Amniotic epithelial cell (primary cell): Measurements from ENCODE around the gene GAGE12E.
"Not testable (repeated sequence)": the region's sequence is repeated elsewhere in the genome, so short reads cannot be mapped to it uniquely, and the experiment has no call there.

Experiments used
- DNase-seq: peaks from one replicate; pipeline ENCODE4 v3.0.0-alpha.2; 2010; ENCODE audit warnings: low read depth

The GAGE12E gene, protein sequence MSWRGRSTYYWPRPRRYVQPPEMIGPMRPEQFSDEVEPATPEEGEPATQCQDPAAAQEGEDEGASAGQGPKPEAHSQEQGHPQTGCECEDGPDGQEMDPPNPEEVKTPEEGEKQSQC

DNA sequence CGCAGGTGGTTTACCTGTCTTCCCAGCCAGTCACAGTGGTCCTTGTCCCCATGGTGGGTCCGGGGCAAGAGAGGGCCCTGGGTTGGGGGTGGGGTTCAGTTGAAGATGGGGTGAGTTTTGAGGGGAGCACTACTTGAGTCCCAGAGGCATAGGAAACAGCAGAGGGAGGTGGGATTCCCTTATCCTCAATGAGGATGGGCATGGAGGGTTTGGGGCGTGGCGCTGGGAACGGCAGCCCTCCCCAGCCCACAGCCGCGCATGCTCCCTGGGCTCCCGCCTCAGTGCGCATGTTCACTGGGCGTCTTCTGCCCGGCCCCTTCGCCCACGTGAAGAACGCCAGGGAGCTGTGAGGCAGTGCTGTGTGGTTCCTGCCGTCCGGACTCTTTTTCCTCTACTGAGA lies at the start of gene GAGE12E:
GAGE12E (plus strand) TSS at position 301 of the 400 bp plus-strand sequence. CDS start 1,155 bp downstream, outside the sequence.
- DNase-seq, result not testable (repeated sequence)

DNA sequence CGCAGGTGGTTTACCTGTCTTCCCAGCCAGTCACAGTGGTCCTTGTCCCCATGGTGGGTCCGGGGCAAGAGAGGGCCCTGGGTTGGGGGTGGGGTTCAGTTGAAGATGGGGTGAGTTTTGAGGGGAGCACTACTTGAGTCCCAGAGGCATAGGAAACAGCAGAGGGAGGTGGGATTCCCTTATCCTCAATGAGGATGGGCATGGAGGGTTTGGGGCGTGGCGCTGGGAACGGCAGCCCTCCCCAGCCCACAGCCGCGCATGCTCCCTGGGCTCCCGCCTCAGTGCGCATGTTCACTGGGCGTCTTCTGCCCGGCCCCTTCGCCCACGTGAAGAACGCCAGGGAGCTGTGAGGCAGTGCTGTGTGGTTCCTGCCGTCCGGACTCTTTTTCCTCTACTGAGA lies 19.2 kb upstream of the GAGE12E start, which contains the start of gene GAGE12C:
GAGE12C (plus strand) TSS at position 301 of the 400 bp plus-strand sequence. CDS start 1,155 bp downstream, outside the sequence.
- DNase-seq, result not testable (repeated sequence)

DNA sequence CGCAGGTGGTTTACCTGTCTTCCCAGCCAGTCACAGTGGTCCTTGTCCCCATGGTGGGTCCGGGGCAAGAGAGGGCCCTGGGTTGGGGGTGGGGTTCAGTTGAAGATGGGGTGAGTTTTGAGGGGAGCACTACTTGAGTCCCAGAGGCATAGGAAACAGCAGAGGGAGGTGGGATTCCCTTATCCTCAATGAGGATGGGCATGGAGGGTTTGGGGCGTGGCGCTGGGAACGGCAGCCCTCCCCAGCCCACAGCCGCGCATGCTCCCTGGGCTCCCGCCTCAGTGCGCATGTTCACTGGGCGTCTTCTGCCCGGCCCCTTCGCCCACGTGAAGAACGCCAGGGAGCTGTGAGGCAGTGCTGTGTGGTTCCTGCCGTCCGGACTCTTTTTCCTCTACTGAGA lies 9.7 kb upstream of the GAGE12E start, which contains the start of gene GAGE12D:
GAGE12D (plus strand) TSS at position 301 of the 400 bp plus-strand sequence. CDS start 1,155 bp downstream, outside the sequence.
- DNase-seq, result not testable (repeated sequence)

DNA sequence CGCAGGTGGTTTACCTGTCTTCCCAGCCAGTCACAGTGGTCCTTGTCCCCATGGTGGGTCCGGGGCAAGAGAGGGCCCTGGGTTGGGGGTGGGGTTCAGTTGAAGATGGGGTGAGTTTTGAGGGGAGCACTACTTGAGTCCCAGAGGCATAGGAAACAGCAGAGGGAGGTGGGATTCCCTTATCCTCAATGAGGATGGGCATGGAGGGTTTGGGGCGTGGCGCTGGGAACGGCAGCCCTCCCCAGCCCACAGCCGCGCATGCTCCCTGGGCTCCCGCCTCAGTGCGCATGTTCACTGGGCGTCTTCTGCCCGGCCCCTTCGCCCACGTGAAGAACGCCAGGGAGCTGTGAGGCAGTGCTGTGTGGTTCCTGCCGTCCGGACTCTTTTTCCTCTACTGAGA lies 9.5 kb downstream of the GAGE12E start, which contains the start of gene GAGE12F:
GAGE12F (plus strand) TSS at position 301 of the 400 bp plus-strand sequence. CDS start 1,155 bp downstream, outside the sequence.
- DNase-seq, result not testable (repeated sequence)

DNA sequence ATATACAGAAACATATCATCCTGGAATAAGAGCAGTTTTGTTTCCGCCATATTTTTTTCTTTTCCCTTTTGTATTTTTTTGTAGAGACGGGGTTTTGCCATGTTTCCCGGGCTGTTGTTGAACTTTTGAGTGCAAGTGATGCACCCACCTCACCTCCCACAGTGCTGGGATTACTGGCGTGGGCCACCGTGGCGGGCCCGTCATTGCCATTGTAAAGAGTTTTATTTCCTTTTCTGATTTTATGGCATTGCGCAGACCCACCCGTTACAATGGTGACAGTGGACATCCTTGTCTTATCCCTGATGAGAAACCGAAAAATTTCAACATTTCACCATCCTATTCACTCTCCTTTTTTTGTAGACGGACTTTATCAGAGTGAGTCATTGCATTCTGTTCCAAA lies 17.6 kb downstream of the GAGE12E start:
- DNase-seq, result not testable (repeated sequence)

DNA sequence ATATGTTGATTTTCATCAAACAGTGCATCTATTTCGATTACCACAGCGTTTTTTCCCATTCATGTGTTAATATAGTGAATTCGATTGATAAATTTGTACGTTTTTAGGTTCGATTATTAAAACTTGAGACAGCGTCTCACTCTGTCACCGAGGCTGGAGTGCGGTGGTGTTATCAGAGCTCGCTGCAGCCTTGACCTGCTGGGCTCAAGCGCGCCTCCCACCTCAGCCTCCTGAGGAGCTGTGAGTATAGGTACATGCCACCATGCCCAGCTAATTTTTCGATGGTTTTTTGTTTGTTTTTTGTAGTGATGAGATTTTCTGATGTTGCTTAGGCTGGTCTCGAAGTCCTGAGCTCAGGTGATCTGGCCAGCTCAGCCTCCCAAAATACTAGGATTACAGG lies 18.1 kb downstream of the GAGE12E start:
- DNase-seq, result not testable (repeated sequence)

DNA sequence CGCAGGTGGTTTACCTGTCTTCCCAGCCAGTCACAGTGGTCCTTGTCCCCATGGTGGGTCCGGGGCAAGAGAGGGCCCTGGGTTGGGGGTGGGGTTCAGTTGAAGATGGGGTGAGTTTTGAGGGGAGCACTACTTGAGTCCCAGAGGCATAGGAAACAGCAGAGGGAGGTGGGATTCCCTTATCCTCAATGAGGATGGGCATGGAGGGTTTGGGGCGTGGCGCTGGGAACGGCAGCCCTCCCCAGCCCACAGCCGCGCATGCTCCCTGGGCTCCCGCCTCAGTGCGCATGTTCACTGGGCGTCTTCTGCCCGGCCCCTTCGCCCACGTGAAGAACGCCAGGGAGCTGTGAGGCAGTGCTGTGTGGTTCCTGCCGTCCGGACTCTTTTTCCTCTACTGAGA lies 19.0 kb downstream of the GAGE12E start, which contains the start of gene GAGE12G:
GAGE12G (plus strand) TSS at position 301 of the 400 bp plus-strand sequence. CDS start 1,155 bp downstream, outside the sequence.
- not testable (repeated sequence) for DNase-seq

DNA sequence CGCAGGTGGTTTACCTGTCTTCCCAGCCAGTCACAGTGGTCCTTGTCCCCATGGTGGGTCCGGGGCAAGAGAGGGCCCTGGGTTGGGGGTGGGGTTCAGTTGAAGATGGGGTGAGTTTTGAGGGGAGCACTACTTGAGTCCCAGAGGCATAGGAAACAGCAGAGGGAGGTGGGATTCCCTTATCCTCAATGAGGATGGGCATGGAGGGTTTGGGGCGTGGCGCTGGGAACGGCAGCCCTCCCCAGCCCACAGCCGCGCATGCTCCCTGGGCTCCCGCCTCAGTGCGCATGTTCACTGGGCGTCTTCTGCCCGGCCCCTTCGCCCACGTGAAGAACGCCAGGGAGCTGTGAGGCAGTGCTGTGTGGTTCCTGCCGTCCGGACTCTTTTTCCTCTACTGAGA lies 28.6 kb downstream of the GAGE12E start, which contains the start of gene GAGE12H:
GAGE12H (plus strand) TSS at position 301 of the 400 bp plus-strand sequence. CDS start 1,155 bp downstream, outside the sequence.
- not testable (repeated sequence) for DNase-seq

DNA sequence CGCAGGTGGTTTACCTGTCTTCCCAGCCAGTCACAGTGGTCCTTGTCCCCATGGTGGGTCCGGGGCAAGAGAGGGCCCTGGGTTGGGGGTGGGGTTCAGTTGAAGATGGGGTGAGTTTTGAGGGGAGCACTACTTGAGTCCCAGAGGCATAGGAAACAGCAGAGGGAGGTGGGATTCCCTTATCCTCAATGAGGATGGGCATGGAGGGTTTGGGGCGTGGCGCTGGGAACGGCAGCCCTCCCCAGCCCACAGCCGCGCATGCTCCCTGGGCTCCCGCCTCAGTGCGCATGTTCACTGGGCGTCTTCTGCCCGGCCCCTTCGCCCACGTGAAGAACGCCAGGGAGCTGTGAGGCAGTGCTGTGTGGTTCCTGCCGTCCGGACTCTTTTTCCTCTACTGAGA lies 38.1 kb downstream of the GAGE12E start, which contains the start of gene GAGE2A:
GAGE2A (plus strand) TSS at position 301 of the 400 bp plus-strand sequence. CDS start 1,155 bp downstream, outside the sequence.
- DNase-seq, result not testable (repeated sequence)

DNA sequence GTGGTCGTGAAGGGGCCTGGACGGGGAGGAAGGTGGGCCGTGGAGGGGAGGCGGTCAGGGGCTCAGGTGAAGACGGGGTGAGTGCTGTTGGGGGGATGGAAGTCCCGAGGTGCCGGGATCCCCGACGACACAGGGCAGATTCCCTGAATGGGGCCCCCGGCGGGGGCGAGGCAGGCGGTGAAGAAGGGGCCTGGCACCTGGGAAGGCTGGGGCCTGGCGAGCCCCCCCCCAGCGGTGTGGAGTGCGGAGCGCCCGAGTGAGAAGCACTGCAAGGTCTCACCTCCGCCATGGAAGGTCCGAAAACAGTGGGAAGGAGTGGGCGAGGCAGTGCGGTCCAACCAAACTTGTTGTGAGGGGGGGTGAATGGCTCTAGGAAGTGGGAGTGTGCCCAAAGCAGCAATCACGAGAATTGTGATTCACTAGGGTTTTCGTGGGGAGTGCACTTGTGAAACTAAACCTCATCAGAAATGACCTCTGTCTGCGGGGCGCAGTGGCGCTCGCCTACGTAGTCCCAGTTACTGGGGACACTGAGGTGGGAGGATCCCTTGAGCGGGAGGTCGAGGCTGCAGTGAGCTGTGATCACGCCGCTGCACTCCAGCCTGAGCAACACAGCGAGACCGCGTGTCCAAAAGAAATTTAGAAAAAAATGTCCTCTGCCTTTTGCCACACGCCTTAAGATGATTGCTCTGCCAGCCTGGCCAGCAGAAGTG lies 38.8 kb downstream of the GAGE12E start:
- not testable (repeated sequence) for DNase-seq

DNA sequence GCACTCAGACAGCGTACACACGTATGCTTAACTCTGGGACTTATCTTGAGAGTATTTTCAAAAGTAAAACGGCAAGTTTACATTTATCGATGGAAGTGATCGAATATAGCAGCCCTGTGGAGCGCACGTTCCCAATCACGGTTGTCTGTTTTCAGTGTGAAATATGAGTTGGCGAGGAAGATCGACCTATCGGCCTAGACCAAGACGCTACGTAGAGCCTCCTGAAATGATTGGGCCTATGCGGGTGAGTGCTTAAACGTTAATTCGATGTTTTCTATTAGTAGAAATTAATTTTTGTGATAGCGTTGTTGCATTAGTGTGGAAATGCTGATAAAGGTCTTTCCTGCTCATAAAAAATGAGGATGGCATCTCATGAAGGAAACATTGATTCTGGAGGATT lies 39.4 kb downstream of the GAGE12E start:
- DNase-seq, result not testable (repeated sequence)

DNA sequence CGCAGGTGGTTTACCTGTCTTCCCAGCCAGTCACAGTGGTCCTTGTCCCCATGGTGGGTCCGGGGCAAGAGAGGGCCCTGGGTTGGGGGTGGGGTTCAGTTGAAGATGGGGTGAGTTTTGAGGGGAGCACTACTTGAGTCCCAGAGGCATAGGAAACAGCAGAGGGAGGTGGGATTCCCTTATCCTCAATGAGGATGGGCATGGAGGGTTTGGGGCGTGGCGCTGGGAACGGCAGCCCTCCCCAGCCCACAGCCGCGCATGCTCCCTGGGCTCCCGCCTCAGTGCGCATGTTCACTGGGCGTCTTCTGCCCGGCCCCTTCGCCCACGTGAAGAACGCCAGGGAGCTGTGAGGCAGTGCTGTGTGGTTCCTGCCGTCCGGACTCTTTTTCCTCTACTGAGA lies 47.6 kb downstream of the GAGE12E start, which contains the start of gene GAGE1:
GAGE1 (plus strand) TSS at position 301 of the 400 bp plus-strand sequence. CDS start 1,155 bp downstream, outside the sequence.
- not testable (repeated sequence) for DNase-seq
